ENCODE results near the gene DESI2. TPM values are rescaled to one million over a fixed set of nuclear protein-coding genes. Genes with fewer than 3 reads are reported as not detected.

Gene DESI2
- total RNA-seq, 2 donors from 2014 or later: 42.2 to 52.8 TPM

- Histone ChIP-seq H3K9me3 (no peaks in the 10 kb centered on the region), H3K4me3 (no peak overlapping the region), H3K4me1 (ENCODE audit: control insufficient read depth in 1 of 2, low read depth in 2 of 2) (no peaks in the 10 kb centered on the region), H3K27ac (no peak overlapping the region), H3K27me3 (replicated peaks; ENCODE audit: insufficient read depth) (no peaks in the 10 kb centered on the region), H3K36me3 (no peaks in the 10 kb centered on the region)
- TF ChIP-seq CTCF (IDR thresholded peaks at IDR 0.05): no peak
- no peak for ATAC-seq (ENCODE audit: insufficient number of reproducible peaks, low FRiP score, low read depth)
- no peak for DNase-seq (ENCODE audit: low spot score)
Observed at GRCh38 chr1:244741692-244742091, 88.8 kb downstream of the DESI2 start.

DNA sequence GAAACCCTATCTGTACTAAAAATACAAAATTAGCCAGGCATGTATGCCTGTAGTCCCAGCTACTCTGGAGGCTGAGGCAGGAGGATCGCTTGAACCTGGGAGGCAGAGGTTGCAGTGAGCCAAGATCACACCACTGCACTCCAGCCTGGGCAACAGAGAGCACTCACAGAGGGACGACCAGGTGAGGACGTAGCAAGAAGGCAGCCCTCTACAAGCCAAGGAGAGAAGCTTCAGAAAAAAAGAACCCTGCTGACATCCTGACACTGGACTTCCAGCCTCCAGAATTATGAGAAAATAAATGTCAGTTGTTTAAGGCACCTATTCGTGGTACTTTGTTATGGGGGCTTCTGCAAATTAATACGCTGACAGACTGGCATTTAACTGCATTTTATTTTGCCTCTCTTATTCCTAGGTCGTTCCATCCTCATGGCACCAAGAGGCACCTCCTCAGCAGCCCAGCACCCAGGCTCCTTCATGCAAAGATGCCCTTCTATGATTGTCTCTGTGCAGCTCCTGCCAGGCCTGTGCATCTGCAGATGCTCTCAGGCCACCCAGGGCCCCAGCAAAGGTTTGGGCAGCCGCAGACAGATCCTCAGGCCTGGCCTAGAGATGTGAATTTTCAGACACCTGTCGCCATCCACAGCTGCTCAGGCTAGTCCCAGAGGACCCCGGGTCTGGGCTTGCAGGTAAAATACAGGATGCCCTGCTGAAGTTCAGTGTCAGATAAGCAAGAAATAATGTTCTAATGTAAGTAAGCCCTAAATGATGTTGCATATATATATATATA is 96.5 kb downstream of the DESI2 start:
- DNase-seq (ENCODE audit: low spot score) (no peak), ATAC-seq (ENCODE audit: insufficient number of reproducible peaks, low FRiP score, low read depth) (no peak)
- no peaks in the 10 kb centered on the region for H3K27me3 ChIP-seq (replicated peaks; ENCODE audit: insufficient read depth)

DNA sequence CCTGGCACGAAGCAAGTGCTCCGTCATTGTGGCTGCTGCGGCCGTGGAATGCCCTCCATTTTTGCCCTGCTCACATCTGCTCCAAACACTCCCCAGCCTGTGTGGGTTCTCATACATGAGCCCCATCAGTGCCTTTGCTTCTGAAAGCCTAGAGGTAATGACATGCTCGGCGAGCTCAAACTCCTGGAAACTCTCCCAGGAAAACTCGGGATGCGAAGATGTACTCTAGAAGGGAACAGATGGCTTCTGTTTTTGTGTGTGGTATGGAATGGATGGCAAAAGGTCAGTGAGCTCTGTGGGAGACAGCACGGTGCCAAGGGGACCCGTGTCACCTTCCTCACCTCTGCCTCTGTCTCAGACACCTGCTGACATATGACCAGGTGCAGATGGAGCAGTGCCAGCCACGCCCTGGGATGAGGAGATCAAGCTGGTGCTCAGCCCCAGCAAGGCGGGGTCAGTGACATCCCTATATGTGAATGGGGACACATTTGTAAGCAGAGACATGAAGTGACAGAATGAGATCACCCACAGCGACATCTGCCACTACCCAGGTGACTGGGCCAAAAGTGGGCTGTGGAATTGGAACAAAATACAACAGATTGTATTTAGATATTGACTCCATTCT is 98.5 kb downstream of the DESI2 start:
- DNase-seq (ENCODE audit: low spot score) (no peak), ATAC-seq (ENCODE audit: insufficient number of reproducible peaks, low FRiP score, low read depth) (no peak)
- Histone ChIP-seq H3K4me1 (ENCODE audit: control insufficient read depth in 1 of 2, low read depth in 2 of 2) (no peaks in the 10 kb centered on the region), H3K27me3 (replicated peaks; ENCODE audit: insufficient read depth) (no peaks in the 10 kb centered on the region), H3K9me3 (no peaks in the 10 kb centered on the region), H3K36me3 (no peaks in the 10 kb centered on the region), H3K27ac (no peak overlapping the region), H3K4me3 (no peak overlapping the region)
- TF ChIP-seq CTCF (IDR thresholded peaks at IDR 0.05): no peak

More for the DNA sequence above, 96.5 kb downstream of the DESI2 start:
- no peak for TF ChIP-seq CTCF (IDR thresholded peaks at IDR 0.05)
- Histone ChIP-seq H3K4me1 (ENCODE audit: control insufficient read depth in 1 of 2, low read depth in 2 of 2) (no peaks in the 10 kb centered on the region), H3K9me3 (no peaks in the 10 kb centered on the region), H3K27ac (no peak overlapping the region), H3K36me3 (no peaks in the 10 kb centered on the region), H3K4me3 (no peak overlapping the region)

DNA sequence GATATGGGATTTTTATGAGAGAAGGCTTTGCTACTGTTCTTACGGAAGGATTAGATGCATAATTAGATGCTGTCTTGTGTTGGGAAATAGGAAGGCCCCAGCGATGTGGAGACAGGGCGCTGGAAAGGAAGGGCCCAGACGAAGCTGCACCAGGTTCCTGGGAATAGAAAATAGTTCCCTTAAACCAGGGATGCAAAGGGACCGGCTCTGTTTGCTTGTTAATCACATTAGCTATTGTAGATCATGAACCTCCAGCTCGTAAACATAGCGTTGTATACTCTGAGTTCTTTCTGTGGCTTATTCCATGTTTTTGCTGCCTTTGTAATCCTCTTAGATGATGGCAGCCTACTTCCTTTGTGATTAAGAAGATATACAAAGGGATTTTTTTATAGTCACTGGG is 102.7 kb downstream of the DESI2 start:
- Histone ChIP-seq H3K4me3 (no peak overlapping the region), H3K9me3 (no peaks in the 10 kb centered on the region), H3K4me1 (ENCODE audit: control insufficient read depth in 1 of 2, low read depth in 2 of 2) (peaks cover 3 to 11% of the 10 kb centered on the region in 2 donors), H3K27ac (no peak overlapping the region), H3K36me3 (no peaks in the 10 kb centered on the region), H3K27me3 (replicated peaks; ENCODE audit: insufficient read depth) (no peaks in the 10 kb centered on the region)
- no peak for TF ChIP-seq CTCF (IDR thresholded peaks at IDR 0.05)
- ATAC-seq (ENCODE audit: insufficient number of reproducible peaks, low FRiP score, low read depth) (no peak), DNase-seq (ENCODE audit: low spot score) (no peak)

DNA sequence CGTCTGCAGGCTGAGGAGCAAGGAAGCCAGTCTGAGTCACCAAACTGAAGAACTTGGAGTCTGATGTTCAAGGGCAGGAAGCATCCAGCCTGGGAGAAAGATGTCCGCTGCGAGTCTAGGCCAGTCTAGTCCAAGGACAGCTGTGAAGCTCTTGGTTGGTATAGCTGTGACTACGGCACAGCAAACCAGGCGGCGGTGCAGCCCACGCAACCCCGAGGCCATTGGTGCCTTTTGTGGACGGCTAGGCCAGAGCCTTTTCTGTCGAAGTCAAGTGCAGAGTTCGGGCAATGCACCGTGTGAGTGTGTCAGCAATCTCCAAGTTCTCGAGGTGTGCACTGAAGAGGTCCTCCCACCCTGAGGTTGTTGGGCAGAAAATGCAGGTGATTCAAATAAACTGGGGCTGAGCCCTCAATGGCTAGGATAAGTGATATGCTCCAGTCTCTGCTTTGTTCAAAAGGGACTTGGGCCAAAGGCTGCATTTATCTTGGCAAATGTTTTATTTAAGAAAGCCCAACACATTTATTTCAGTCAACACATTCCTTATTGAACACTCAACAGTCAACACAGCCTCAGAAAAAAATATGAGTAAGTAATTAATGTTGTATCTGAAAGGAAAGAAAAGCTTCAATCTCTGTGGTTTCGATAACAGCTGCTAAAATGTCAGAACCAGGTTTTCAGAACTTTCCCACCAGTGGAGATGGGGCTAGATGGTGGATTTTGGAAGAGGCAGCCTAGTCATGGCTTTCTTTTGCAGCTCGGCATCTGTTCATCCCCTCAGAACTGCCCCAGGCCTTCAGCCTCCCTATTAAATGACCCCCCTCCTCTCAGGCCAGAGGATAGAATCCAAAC is 104.4 kb downstream of the DESI2 start:
- ATAC-seq (ENCODE audit: insufficient number of reproducible peaks, low FRiP score, low read depth) (no peak), DNase-seq (ENCODE audit: low spot score) (no peak)
- no peaks in the 10 kb centered on the region for H3K36me3 ChIP-seq
- no peaks in the 10 kb centered on the region for H3K9me3 ChIP-seq
- H3K27me3 ChIP-seq (replicated peaks; ENCODE audit: insufficient read depth): no peaks in the 10 kb centered on the region
- H3K27ac ChIP-seq: peak overlapping the region in 1 of 2 donors; percentile 1
- no peak for TF ChIP-seq CTCF (IDR thresholded peaks at IDR 0.05)
- H3K4me1 ChIP-seq (ENCODE audit: control insufficient read depth in 1 of 2, low read depth in 2 of 2): peaks cover 3 to 11% of the 10 kb centered on the region in 2 donors
- H3K4me3 ChIP-seq: peak overlapping the region; percentile 33

Data from thoracic aorta (tissue), 2 donors.